Left lung (tissue), 14 donors: Measurements from ENCODE around the gene KCND3. TPM values are rescaled to one million over a fixed set of nuclear protein-coding genes. Genes with fewer than 3 reads are reported as not detected.

Experiments used
- ATAC-seq: fragments of 200-7000 bp; cut with Tn5 transposase; one replicate; pipeline ENCODE4 v1.9.1; 2020; ENCODE audit warnings: moderate library complexity
- DNase-seq, 4 donors: peaks; one replicate each; pipeline ENCODE4 v3.0.0-alpha.2; 2013 to 2020
- H3K27ac ChIP-seq, 2 donors: fragments of 200-600 bp; sonication (generic) in 1 of 2; one replicate each; pipeline versions ENCODE4 v1.5.0 to v1.8.0; 2020 to 2021
- H3K27me3 ChIP-seq, 2 donors: fragments of 200-600 bp; sonication (generic) in 1 of 2; one replicate each; pipeline versions ENCODE4 v1.5.0 to v1.8.0; 2020 to 2021
- H3K36me3 ChIP-seq, 2 donors: fragments of 200-600 bp; sonication (generic) in 1 of 2; one replicate each; pipeline versions ENCODE4 v1.5.0 to v1.8.0; 2020 to 2021
- H3K4me1 ChIP-seq, 2 donors: fragments of 200-600 bp; one replicate each; pipeline ENCODE4 v1.8.0; 2021
- H3K4me3 ChIP-seq, 2 donors: fragments of 200-600 bp; sonication (generic) in 1 of 2; one replicate each; pipeline versions ENCODE4 v1.5.0 to v1.8.0; 2020 to 2021; ENCODE audit warnings: mild to moderate bottlenecking in 1 of 2
- H3K9me3 ChIP-seq, 2 donors: fragments of 200-600 bp; sonication (generic) in 1 of 2; one replicate each; pipeline versions ENCODE4 v1.5.0 to v1.8.0; 2020 to 2021
- CTCF ChIP-seq, 2 donors: fragments of 200-600 bp; sonication (generic) in 1 of 2; IDR thresholded peaks; one replicate each; pipeline versions ENCODE4 v1.5.0 to v1.8.0; 2021; ENCODE audit warnings: antibody characterized with exemption in 2 of 2
- intact Hi-C, 2 donors: fragments of 100-400 bp; cut with DNase I; formaldehyde crosslinking; loops; one replicate each; pipeline versions ENCODE4 v1.11.2 to v1.14.2; 2022
- long read RNA-seq, 12 donors: library from polyadenylated mRNA in 2 of 12; unstranded in 2 of 12; transcript quantifications; one replicate each; pipeline ENCODE4 v2.0.0 and lab custom pipeline, GENCODE V29; 2019 to 2026
- polyA plus RNA-seq, 6 donors: library from polyadenylated mRNA; unstranded; fragments of 120-200 nt; gene quantifications; one replicate each; pipeline ENCODE4 v1.2.1, GENCODE V29; 2013; ENCODE audit not compliant: insufficient read length in 6 of 6
- total RNA-seq, 2 donors: library from RNA; stranded (reverse); fragmentation: NEBNext Ultra II Directional; extraction: Animal tissue kit (Norgen Biotek cat#: 25700); gene quantifications; one replicate each; pipeline ENCODE4 v1.2.1, GENCODE V29; 2021
- donor health status: DM: no; HTN: yes; CAD: no.
- donor health status: DM: no; HTN: no; CAD: no.

KCND3 gene
- total RNA-seq, result 10 to 100 TPM in 1 of 2 donors, 1 to 10 TPM in 1; 8.2 to 10.2 TPM
- polyA plus RNA-seq, result under 1 TPM; 0.32 to 0.72 (median 0.52) TPM
- long read RNA-seq, donor 1, result 0 reads
- long read RNA-seq, donor 2, result 0 reads
- long read RNA-seq, donor 3, result 0 reads
- long read RNA-seq, donor 4, result 0 reads
- long read RNA-seq, donor 5, result 0 reads
- long read RNA-seq, donor 6, result 0 reads
- long read RNA-seq, donor 7, result 0 reads
- long read RNA-seq, donor 8, result 0 reads
- long read RNA-seq, donor 9, result 0 reads
- long read RNA-seq, donor 10, result 0 reads
- long read RNA-seq, donor 11, partial matches to known transcripts, result 14 of 14 reads
- long read RNA-seq, donor 11, other reads (novel, unspliced or antisense), result 0 of 14 reads
- long read RNA-seq, donor 12, result 0 reads

DNA sequence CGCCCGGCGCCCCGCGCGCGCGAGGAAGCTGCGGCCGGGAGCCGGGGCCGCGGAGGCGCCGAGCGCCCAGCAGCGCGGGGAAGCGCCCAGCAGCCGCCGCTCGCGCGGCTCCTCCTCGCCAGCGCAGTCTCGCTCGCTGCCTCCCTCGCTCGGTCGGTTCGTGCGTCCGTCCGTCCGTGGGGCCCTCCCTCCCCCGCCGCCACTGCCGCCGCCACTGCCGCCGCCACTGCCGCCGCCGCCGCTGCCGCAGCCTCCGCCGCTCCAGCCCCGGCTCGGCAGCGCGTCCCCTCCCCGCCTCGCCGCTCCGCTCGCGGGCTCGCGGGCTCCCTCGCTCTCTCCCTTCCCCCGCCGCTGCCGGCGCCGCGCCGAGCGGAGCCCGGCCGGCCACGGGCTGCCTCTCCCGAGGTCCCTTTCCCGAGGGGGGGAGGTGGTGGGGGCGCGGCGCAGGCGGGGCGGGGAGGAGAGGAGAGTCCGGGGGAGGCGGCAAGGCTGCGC is at the start of gene KCND3:
KCND3 (minus strand) TSS at position 138 of the 495 bp plus-strand sequence.
- ATAC-seq (peak; percentile 4), DNase-seq (peak in 2 of 4 donors; percentile 24 to 82)
- TF ChIP-seq CTCF (IDR thresholded peaks at IDR 0.05), result no peak
- H3K27me3 ChIP-seq, result peaks cover 8 to 82% of the 10 kb centered on the region in 2 donors
- H3K36me3 ChIP-seq, result no peaks in the 10 kb centered on the region
- peaks cover 0 to 39% of the 10 kb centered on the region in 2 donors for H3K4me1 ChIP-seq
- H3K27ac ChIP-seq, result no peak within 1 kb of the TSS
- intact Hi-C loops, result no loop called here
- H3K9me3 ChIP-seq, result no peaks in the 10 kb centered on the region
- H3K4me3 ChIP-seq, result peak within 1 kb of the TSS; percentile 47 to 57

- no peak overlapping the region for H3K27ac ChIP-seq
- intact Hi-C loops, result no loop called here
- no peak for ATAC-seq
- no peak for DNase-seq
- H3K4me1 ChIP-seq, result no peaks in the 10 kb centered on the region
- no peaks in the 10 kb centered on the region for H3K9me3 ChIP-seq
- no peaks in the 10 kb centered on the region for H3K36me3 ChIP-seq
- no peaks in the 10 kb centered on the region for H3K27me3 ChIP-seq
- no peak for TF ChIP-seq CTCF (IDR thresholded peaks at IDR 0.05)
- no peak overlapping the region for H3K4me3 ChIP-seq
Measured at GRCh38 chr1:112034277-112034676, 44.8 kb upstream of the KCND3 start.

- H3K36me3 ChIP-seq, result no peaks in the 10 kb centered on the region
- H3K4me1 ChIP-seq, result no peaks in the 10 kb centered on the region
- intact Hi-C loops, result no loop called here
- no peaks in the 10 kb centered on the region for H3K27me3 ChIP-seq
- DNase-seq (no peak), ATAC-seq (no peak)
- no peak for TF ChIP-seq CTCF (IDR thresholded peaks at IDR 0.05)
- H3K9me3 ChIP-seq, result no peaks in the 10 kb centered on the region
- no peak overlapping the region for H3K4me3 ChIP-seq
- no peak overlapping the region for H3K27ac ChIP-seq
Measured at GRCh38 chr1:112033439-112034120, 44.1 kb upstream of the KCND3 start.

DNA sequence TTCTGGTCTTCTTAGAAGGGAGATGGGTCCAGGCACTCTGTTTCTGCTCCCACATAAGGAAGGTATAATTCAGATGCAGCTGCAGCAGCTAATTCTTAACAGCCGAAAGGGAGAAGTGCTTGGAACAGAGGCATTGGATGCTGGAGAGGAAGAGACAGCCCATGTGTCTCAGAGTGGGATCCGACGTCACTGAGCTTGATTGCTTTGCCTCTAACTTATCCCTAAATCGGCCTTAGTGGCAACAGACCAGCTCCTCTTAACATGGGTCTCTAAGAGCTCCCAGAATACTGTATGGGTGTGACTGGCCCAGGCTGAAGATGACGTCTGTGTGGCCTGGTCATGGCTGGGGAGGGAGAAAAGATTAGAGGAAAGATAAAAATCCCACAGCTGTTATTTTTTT is 40.7 kb upstream of the KCND3 start:
- Histone ChIP-seq H3K27me3 (no peaks in the 10 kb centered on the region), H3K4me3 (no peak overlapping the region), H3K27ac (no peak overlapping the region), H3K36me3 (no peaks in the 10 kb centered on the region), H3K9me3 (no peaks in the 10 kb centered on the region), H3K4me1 (no peaks in the 10 kb centered on the region)
- intact Hi-C loops, result no loop called here
- no peak for ATAC-seq
- no peak for DNase-seq
- TF ChIP-seq CTCF (IDR thresholded peaks at IDR 0.05), result no peak

DNA sequence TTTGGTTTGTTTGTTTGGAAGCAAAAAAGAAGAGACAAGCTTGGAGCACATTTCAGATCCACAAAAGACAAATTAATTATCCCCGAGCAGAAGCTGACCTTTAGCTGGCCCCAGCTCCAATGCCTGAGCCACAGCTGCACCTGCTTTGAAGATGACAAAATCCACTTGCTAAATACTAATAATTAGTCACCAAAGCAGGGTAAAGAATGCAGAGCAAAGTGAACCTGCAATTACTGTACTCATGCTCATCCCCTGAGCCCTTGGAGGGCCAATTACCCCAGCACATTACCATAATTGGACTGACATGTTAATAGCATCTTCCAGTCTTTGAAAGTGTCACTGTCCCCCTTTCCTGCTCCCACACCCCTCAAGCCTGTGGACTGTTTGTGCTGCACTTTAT is 38.2 kb upstream of the KCND3 start:
- H3K4me1 ChIP-seq, result no peaks in the 10 kb centered on the region
- H3K36me3 ChIP-seq, result no peaks in the 10 kb centered on the region
- TF ChIP-seq CTCF (IDR thresholded peaks at IDR 0.05), result no peak
- no peak overlapping the region for H3K27ac ChIP-seq
- DNase-seq, result no peak
- no peak for ATAC-seq
- H3K4me3 ChIP-seq, result no peak overlapping the region
- H3K9me3 ChIP-seq, result no peaks in the 10 kb centered on the region
- intact Hi-C loops, result no loop called here
- no peaks in the 10 kb centered on the region for H3K27me3 ChIP-seq
